Ramos (cell line): Measurements from ENCODE around the gene VGLL4.

Experiments
- in situ Hi-C: fragments of 300-500 bp; cut with MboI; formaldehyde crosslinking; loops from one replicate; pipeline ENCODE4 v1.14.3; 2022; ENCODE audit warnings: low sequenced_read_pairs; ENCODE audit not compliant: unreplicated experiment

The VGLL4 gene

GRCh38 chr3:11654166-11654565 is 10.5 kb upstream of the VGLL4 start:
- in situ Hi-C loops, result loop anchor here (10.0 to 25.0 kb wide), 3 partner anchors 141 to 417 kb away; no protein-coding TSS in a partner anchor

GRCh38 chr3:11653298-11654055 is 9.8 kb upstream of the VGLL4 start:
- in situ Hi-C loops, result loop anchor here (10.0 to 25.0 kb wide), 3 partner anchors 141 to 416 kb away; no protein-coding TSS in a partner anchor

GRCh38 chr3:11651900-11652299 is 8.2 kb upstream of the VGLL4 start:
- in situ Hi-C loops, result loop anchor here (10.0 to 25.0 kb wide), 3 partner anchors 143 to 415 kb away; no protein-coding TSS in a partner anchor

- in situ Hi-C loops, result loop anchor here (10.0 to 25.0 kb wide), 3 partner anchors 143 to 414 kb away; no protein-coding TSS in a partner anchor
Measured at GRCh38 chr3:11651477-11651876, 7.8 kb upstream of the VGLL4 start.

- in situ Hi-C loops, result loop anchor here (10.0 to 25.0 kb wide), 3 partner anchors 144 to 413 kb away; no protein-coding TSS in a partner anchor
Measured at GRCh38 chr3:11650391-11650790, 6.7 kb upstream of the VGLL4 start.

- in situ Hi-C loops, result no loop called here
Measured at GRCh38 chr3:11648735-11649134, 5.0 kb upstream of the VGLL4 start.

GRCh38 chr3:11643201-11643603 is 513 bp downstream of the VGLL4 start:
- in situ Hi-C loops, result no loop called here

- in situ Hi-C loops, result no loop called here
Measured at GRCh38 chr3:11642431-11643191, 1.1 kb downstream of the VGLL4 start.

GRCh38 chr3:11641683-11642430 is 1.9 kb downstream of the VGLL4 start:
- in situ Hi-C loops, result no loop called here

- in situ Hi-C loops, result no loop called here
Measured at GRCh38 chr3:11641316-11641682, 2.4 kb downstream of the VGLL4 start.

GRCh38 chr3:11640009-11640673 is 3.6 kb downstream of the VGLL4 start:
- in situ Hi-C loops, result no loop called here

GRCh38 chr3:11638495-11639358 is 5.0 kb downstream of the VGLL4 start:
- in situ Hi-C loops, result no loop called here

GRCh38 chr3:11637901-11638458 is 5.7 kb downstream of the VGLL4 start:
- in situ Hi-C loops, result no loop called here

- in situ Hi-C loops, result no loop called here
Measured at GRCh38 chr3:11636394-11636770, 7.3 kb downstream of the VGLL4 start.

- in situ Hi-C loops, result no loop called here
Measured at GRCh38 chr3:11635680-11636393, 7.9 kb downstream of the VGLL4 start.

- in situ Hi-C loops, result no loop called here
Measured at GRCh38 chr3:11634974-11635612, 8.6 kb downstream of the VGLL4 start.

- in situ Hi-C loops, result no loop called here
Measured at GRCh38 chr3:11634081-11634635, 9.6 kb downstream of the VGLL4 start.
